NCI-H146 (cell line): ENCODE data around the gene RNF128.
"Not testable (repeated sequence)": the region's sequence is repeated elsewhere in the genome, so short reads cannot be mapped to it uniquely, and the experiment has no call there.

Experiments used
- DNase-seq: peaks from one replicate; lab custom pipeline; 2025; lab: John Stamatoyannopoulos, UW

RNF128 gene

DNA sequence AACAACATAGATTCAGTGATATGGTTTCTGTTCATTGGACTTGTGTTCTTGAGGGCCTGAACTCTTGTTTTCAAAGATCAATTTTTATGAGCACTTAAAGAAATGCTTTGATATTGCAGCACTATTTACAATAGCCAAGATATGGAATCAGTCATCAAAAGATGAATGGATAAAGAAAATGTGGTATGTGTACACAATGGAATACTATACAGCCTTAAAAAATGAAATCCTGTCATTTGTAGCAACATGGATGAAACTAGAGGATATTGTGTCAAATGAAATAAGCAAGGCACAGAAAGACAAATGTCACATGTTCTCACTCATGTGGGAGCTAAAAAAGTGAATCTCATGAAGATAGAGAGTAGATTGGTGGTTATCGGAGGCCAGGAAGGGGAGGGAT is 21.9 kb downstream of the RNF128 start:
- DNase-seq: no peak

GRCh38 chrX:106751407-106751806 is 24.9 kb downstream of the RNF128 start:
- no peak for DNase-seq

DNA sequence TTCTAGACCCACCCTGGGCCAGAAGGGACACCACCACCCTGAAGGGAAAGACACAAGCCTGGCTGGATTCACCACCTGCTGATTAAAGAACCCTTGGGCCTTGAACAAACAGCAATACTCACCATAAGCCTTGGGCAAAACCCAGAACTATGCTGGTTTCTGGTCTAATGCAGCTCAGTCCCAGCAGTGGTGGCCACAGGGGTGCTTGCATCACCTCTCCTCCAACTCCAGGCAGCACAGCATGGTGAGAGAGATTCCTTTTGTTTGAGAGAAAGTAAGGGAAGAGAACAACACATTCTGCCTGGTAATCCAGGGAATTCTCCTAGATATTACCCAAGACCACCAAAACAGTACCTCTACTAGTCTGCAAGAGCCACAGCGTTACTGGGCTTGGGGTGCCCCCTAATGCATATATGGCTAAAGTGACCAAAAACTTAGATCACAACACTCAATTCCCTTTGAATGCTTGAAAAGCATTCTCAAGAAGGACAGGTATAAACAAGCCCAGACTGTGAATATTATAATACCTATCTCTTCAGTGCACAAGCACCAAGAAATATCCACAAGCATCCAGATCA is 25.7 kb downstream of the RNF128 start:
- DNase-seq: no peak

- not testable (repeated sequence) for DNase-seq
Measured at GRCh38 chrX:106769288-106769687, 42.8 kb downstream of the RNF128 start.

GRCh38 chrX:106774981-106775380 is 48.5 kb downstream of the RNF128 start:
- DNase-seq: no peak

DNA sequence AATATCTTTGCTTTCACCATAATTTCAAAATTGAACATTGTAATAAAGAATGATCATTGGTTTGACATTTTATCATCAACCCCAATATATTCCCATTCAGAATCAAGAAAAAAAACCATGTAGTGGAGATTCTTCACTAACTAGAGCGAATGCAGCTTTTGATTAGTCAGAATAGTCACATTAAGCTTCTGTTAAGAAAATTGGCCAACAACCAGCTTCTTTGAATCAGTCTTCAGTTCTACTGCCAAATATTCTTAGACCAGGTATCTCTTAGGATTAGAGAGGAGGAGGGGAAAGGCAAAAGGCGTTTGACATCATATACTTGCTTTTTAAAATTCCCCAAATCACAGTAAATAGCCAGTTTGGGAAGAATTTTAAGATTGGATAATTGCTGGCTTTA is 53.8 kb downstream of the RNF128 start:
- DNase-seq: no peak

- DNase-seq: no peak
Measured at GRCh38 chrX:106780664-106781377, 54.3 kb downstream of the RNF128 start.

DNA sequence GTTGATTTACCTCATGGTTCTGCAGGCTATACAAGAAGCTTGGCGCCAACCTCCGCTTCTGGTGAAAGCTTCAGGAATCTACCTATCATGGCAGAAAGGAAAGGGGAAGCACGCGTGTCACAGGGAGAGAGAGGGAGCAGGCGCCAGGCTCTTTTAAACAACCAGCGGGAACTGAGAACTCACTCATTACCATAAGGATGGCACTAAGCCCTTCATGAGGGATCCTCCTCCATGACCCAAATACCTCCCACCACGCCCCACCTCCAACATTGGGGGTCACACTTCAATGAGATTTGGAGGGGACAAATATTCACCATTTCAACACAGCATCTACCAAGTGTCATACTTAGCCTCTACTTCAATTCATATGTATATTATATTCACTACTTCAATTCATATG is 57.2 kb downstream of the RNF128 start:
- no peak for DNase-seq

DNA sequence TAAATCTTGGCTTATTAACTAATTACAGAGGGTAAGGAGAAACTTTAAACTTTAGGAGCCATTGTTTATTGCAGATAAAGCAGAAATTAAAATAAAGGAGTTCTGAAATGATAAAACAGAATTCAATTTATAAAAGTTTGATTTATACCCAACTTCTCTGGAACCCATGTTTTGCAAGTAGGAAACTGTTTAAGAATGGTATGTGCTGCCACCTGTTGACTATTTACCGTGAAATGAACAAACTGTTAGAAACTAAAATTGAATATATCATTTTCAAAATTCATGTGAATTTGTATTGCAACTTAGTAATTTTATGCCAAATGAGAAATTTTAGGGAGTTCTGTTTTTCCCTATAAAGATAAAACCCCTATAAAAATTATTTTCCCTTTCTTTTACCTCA is 65.0 kb downstream of the RNF128 start:
- no peak for DNase-seq

DNA sequence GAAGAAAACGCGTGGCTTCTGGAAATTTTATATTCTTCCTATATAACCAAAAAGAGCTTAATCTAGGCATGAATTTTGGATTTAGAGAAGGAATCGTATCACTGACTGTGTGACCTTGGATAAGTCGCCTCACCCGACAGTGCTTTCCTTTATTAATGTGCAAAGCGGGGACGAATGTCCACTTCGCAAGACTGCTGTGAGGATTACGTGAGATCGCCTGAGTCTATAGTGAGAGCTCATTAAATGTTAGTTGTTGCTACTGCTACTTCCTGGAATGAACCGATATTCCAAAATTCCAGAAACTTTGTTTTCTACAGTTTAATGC is 75.5 kb downstream of the RNF128 start:
- no peak for DNase-seq

DNA sequence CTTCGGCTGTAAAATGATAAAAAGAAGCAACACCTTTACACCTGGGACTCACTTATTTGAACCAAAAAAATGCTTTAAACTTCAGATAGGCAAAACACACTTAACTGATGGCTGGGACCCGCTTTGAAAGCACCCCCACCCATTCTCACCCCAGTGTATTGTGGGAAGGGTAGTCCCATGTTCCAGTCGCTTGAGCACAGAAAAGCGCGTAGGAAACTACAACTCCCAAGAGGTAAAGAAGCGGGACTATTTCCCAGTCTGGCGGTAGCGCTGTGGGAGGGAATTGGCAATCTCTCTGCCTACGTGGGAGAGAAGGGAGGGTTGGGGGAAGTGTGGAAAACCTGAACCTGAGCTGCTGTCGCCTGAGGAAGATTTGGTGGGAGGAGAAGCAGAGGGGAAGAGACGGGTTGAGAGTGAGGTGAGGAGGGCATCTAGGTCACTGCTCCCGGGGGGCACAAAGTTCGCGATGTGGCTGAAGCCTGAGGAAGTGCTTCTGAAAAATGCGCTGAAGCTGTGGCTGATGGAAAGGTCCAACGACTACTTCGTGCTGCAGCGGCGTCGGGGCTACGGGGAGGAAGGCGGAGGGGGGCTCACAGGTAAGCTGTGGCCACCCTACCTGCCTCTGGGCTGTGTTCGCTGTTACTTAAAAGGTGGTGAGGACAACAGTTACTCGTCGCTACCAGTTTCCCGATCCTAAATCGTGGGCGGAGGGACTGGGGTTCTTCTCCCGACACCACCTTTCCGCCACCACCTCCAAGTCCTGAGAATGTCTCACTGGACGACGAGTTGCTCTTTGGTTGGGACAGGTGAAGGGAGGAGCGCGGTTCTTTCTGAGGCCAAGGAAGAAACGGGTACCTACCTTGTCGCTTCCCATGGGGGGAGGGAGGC is 76.1 kb downstream of the RNF128 start, which contains the start of gene TBC1D8B:
Gene TBC1D8B, plus strand, starts transcription at position 286 of the 888 bp plus-strand sequence. Its CDS starts 181 bp downstream, at position 467.
- peak; percentile 1 for DNase-seq

DNA sequence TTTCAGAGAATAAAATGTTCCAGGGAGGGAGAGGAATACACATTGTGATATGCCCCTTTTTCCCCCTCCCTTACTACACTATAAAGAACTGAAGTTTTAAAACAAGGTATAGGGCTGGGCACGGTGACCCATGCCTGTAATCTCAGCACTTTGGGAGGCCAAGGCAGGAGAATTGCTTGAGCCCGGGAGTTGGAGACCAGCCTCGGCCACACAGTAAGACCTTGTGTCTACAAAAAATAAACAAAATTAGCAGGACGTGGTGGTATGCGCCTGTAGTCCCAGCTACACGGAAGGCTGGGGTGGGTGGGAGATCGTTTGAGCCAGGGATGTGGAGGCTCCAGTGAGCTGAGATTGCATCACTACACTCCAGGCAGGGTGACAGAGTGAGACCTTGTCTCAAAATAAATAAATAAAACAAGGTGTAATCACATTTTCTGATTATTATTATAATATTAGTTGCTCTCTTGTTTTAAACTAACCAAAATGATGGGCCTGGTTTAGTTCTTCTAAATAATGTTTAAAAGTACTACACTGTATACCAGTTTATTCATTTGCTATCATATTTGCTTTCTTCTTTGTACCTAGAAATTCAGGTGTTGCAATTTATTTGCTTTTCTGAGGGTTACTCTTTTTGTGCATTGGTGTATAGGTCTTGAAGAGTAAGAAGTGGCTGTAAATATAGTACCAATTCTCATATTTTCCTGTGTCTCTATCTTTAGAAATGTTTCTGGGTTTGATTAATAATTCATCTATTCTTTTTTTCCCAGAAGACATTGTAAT is 84.8 kb downstream of the RNF128 start:
- no peak for DNase-seq

- not testable (repeated sequence) for DNase-seq
Measured at GRCh38 chrX:106812930-106813329, 86.4 kb downstream of the RNF128 start.

- not testable (repeated sequence) for DNase-seq
Measured at GRCh38 chrX:106814093-106814492, 87.6 kb downstream of the RNF128 start.
